ENCODE data around the gene RPS6KB2. TPM values are rescaled to one million over a fixed set of nuclear protein-coding genes. Genes with fewer than 3 reads are reported as not detected.

The RPS6KB2 gene
- total and polyA plus RNA-seq, 2 donors (not counting 1 experiment from before 2014, with no cell fraction given) = 29.0 to 30.6 TPM

DNA sequence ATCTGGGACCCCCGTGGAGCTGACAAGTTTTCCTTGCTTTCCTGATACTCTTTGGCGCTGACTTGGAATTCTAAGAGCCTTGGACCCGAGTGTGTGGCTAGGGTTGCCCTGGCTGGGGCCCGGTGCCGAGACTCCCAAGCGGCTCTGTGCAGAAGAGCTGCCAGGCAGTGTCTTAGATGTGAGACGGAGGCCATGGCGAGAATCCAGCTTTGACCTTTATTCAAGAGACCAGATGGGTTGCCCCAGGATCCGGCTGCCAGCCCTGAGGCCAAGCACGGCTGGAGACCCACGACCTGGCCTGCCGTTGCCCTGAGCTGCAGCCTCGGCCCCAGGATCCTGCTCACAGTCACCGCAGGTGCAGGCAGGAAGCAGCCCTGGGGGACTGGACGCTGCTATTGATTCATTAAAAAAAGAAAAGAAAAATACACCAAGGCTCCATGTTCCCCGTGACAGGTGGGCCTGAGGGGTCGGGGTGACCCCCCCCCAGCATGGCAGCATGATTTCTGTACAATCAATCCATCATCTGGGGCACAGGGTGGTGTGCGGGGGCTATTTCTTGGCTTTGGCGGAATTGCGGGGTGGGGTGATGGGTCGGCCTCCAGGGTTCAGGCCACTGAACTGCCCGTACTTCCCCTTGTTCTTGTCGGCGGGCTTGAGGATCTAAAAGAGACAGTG, 30.2 kb upstream of the RPS6KB2 start:
- DNase-seq (ENCODE audit: low read depth in 2 of 2) = no peak
- TF ChIP-seq, protein P1, sequence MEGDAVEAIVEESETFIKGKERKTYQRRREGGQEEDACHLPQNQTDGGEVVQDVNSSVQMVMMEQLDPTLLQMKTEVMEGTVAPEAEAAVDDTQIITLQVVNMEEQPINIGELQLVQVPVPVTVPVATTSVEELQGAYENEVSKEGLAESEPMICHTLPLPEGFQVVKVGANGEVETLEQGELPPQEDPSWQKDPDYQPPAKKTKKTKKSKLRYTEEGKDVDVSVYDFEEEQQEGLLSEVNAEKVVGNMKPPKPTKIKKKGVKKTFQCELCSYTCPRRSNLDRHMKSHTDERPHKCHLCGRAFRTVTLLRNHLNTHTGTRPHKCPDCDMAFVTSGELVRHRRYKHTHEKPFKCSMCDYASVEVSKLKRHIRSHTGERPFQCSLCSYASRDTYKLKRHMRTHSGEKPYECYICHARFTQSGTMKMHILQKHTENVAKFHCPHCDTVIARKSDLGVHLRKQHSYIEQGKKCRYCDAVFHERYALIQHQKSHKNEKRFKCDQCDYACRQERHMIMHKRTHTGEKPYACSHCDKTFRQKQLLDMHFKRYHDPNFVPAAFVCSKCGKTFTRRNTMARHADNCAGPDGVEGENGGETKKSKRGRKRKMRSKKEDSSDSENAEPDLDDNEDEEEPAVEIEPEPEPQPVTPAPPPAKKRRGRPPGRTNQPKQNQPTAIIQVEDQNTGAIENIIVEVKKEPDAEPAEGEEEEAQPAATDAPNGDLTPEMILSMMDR (conservative IDR thresholded peaks at IDR 0.05 in 1 of 2, IDR thresholded peaks at IDR 0.05 in 1 of 2; ENCODE audit: low read depth in 1 of 2, low read length in 2 of 2) = no peak
- no peak for TF ChIP-seq EZH2 (IDR thresholded peaks at IDR 0.05; ENCODE audit: low read length, missing control alignments)
- H3K27me3 ChIP-seq (ENCODE audit: control insufficient read depth, insufficient read depth, low read length) = no peaks in the 10 kb centered on the region
- peaks cover 20% of the 10 kb centered on the region for H3K36me3 ChIP-seq (ENCODE audit: control insufficient read depth, insufficient read depth, low read length)
- no peak overlapping the region for H3K27ac ChIP-seq (ENCODE audit: insufficient read depth, low read length)
- H4K20me1 ChIP-seq (ENCODE audit: control insufficient read depth, extremely low read depth, insufficient read depth, low read length) = no peaks in the 10 kb centered on the region
- H3K9ac ChIP-seq (ENCODE audit: insufficient read depth, low read length) = no peak overlapping the region
- H3K4me1 ChIP-seq (ENCODE audit: control insufficient read depth, extremely low read depth, insufficient read depth, low read length) = peaks cover 6% of the 10 kb centered on the region
- H2AFZ ChIP-seq (ENCODE audit: low read length) = no peak overlapping the region
- H3K9me3 ChIP-seq (ENCODE audit: control insufficient read depth, insufficient read depth, low read depth, low read length) = no peaks in the 10 kb centered on the region
- H3K79me2 ChIP-seq (ENCODE audit: control insufficient read depth, insufficient read depth, low read length) = peaks cover 24% of the 10 kb centered on the region
- no peak overlapping the region for H3K4me3 ChIP-seq (replicated peaks in 1 of 4; ENCODE audit: control extremely low read depth in 1 of 4, insufficient read depth in 1 of 4, low read depth in 3 of 4, low read length in 4 of 4)
- no peak overlapping the region for H3K4me2 ChIP-seq (ENCODE audit: extremely low read depth, insufficient read depth, low read length)

DNA sequence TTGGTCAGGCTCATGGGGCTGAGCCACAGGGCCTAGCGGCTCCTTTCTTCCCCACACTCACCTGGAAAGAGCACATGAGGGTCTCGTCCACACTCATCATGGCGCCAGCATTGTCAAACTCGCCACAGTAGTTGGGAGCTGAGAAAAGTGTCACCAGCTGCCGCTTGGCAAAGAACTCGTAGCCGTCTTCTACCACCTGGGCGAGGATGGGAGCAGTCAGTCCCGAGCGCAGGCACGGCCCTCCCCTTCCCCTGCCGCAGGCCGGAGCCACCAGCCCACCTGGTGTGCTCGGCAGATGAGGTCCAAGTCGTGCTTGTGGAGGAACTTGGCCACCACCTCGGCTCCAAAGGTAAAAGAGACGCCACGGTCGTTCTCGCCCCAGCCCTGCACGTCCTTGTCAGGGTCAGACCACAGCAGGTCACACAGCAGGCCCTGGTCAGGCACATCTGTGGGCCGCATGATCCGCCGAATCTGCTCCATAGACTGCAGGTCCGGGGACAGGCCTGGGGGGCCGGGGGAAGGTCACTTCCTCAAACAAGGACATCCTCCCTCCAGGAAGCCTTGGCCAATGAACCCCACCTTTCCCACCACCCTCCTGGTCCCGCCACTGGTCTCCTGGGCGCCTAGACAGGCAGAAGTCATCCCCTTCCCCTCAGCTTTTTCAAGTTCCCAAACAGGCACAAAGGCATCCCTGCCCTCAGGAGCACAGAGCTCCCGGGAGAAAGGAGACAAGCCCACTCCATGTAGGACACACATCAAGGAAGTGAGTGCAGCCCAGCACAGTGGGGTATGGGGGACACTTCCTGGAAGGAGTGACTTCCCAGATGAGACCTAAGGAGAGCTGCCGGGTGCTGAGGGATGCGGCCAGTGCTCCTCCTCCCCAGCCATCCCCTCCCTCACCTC, 29.4 kb upstream of the RPS6KB2 start:
- Histone ChIP-seq H3K36me3 (ENCODE audit: control insufficient read depth, insufficient read depth, low read length) (peaks cover 20% of the 10 kb centered on the region), H3K27ac (ENCODE audit: insufficient read depth, low read length) (no peak overlapping the region), H3K4me3 (replicated peaks in 1 of 4; ENCODE audit: control extremely low read depth in 1 of 4, insufficient read depth in 1 of 4, low read depth in 3 of 4, low read length in 4 of 4) (peak overlapping the region in 1 of 4 experiments; percentile 17), H2AFZ (ENCODE audit: low read length) (no peak overlapping the region), H3K27me3 (ENCODE audit: control insufficient read depth, insufficient read depth, low read length) (no peaks in the 10 kb centered on the region), H4K20me1 (ENCODE audit: control insufficient read depth, extremely low read depth, insufficient read depth, low read length) (no peaks in the 10 kb centered on the region), H3K79me2 (ENCODE audit: control insufficient read depth, insufficient read depth, low read length) (peaks cover 24% of the 10 kb centered on the region), H3K4me1 (ENCODE audit: control insufficient read depth, extremely low read depth, insufficient read depth, low read length) (peaks cover 6% of the 10 kb centered on the region), H3K9ac (ENCODE audit: insufficient read depth, low read length) (peak overlapping the region; percentile 16), H3K9me3 (ENCODE audit: control insufficient read depth, insufficient read depth, low read depth, low read length) (no peaks in the 10 kb centered on the region), H3K4me2 (ENCODE audit: extremely low read depth, insufficient read depth, low read length) (peak overlapping the region; percentile 8)
- no peak for TF ChIP-seq EZH2 (IDR thresholded peaks at IDR 0.05; ENCODE audit: low read length, missing control alignments)
- no peak for DNase-seq (ENCODE audit: low read depth in 2 of 2)

DNA sequence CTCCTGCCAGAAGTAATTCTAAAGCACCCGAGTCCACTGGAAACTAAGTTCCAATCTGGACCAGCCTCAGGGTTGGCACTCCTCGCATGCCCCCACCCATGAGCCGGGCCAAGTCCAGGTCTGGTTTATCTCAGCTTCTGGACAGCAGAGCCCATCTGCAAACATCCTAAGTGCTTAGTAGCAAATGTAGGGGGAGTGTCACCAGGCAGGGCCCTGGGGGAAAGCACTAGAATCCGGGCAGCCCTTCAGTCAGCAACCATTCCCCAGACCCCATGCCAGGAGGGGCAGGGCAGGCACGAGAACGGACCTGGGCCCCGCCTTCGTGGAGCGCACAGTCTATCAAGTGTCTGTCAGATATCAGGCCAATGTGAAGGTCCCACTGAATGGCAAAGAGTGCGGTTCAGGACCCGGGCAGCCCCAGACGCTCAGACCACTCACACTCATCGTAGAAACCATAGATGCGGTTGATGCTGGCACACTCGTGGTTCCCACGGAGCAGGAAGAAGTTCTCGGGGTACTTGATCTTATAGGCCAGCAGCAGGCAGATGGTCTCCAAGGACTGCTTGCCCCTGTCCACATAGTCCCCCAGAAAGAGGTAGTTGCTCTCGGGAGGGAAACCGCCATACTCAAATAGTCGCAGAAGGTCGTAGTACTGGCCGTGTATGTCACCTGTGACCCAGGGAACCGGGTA, 27.9 kb upstream of the RPS6KB2 start:
- H3K4me2 ChIP-seq (ENCODE audit: extremely low read depth, insufficient read depth, low read length) = peak overlapping the region; percentile 94
- H4K20me1 ChIP-seq (ENCODE audit: control insufficient read depth, extremely low read depth, insufficient read depth, low read length) = no peaks in the 10 kb centered on the region
- H3K4me1 ChIP-seq (ENCODE audit: control insufficient read depth, extremely low read depth, insufficient read depth, low read length) = peaks cover 6% of the 10 kb centered on the region
- peak overlapping the region; percentile 89 for H3K27ac ChIP-seq (ENCODE audit: insufficient read depth, low read length)
- H2AFZ ChIP-seq (ENCODE audit: low read length) = no peak overlapping the region
- no peaks in the 10 kb centered on the region for H3K9me3 ChIP-seq (ENCODE audit: control insufficient read depth, insufficient read depth, low read depth, low read length)
- peaks cover 20% of the 10 kb centered on the region for H3K36me3 ChIP-seq (ENCODE audit: control insufficient read depth, insufficient read depth, low read length)
- H3K9ac ChIP-seq (ENCODE audit: insufficient read depth, low read length) = peak overlapping the region; percentile 86
- H3K27me3 ChIP-seq (ENCODE audit: control insufficient read depth, insufficient read depth, low read length) = no peaks in the 10 kb centered on the region
- no peak for DNase-seq (ENCODE audit: low read depth in 2 of 2)
- TF ChIP-seq, protein P1 (conservative IDR thresholded peaks at IDR 0.05 in 1 of 2, IDR thresholded peaks at IDR 0.05 in 1 of 2; ENCODE audit: low read depth in 1 of 2, low read length in 2 of 2) = no peak
- no peak for TF ChIP-seq EZH2 (IDR thresholded peaks at IDR 0.05; ENCODE audit: low read length, missing control alignments)
- H3K79me2 ChIP-seq (ENCODE audit: control insufficient read depth, insufficient read depth, low read length) = peaks cover 24% of the 10 kb centered on the region
- peak overlapping the region; percentile 80 to 99 (median 92) for H3K4me3 ChIP-seq (replicated peaks in 1 of 4; ENCODE audit: control extremely low read depth in 1 of 4, insufficient read depth in 1 of 4, low read depth in 3 of 4, low read length in 4 of 4)

Data from fibroblast of lung (primary cell).